Hematopoietic multipotent progenitor cell treated with erythropoietin and hydrocortisone succinate and interleukin-3 and kit ligand, for 8 days (in vitro differentiated cells): Measurements from ENCODE around the gene CAAP1.
"Not testable (repeated sequence)": the region's sequence is repeated elsewhere in the genome, so short reads cannot be mapped to it uniquely, and the experiment has no call there.

ENCODE experiments used
- DNase-seq: peaks from one replicate; pipeline ENCODE4 v3.0.0-alpha.2; 2015

CAAP1 gene

GRCh38 chr9:26828391-26828955 is 64.1 kb downstream of the CAAP1 start:
- DNase-seq, result not testable (repeated sequence)

DNA sequence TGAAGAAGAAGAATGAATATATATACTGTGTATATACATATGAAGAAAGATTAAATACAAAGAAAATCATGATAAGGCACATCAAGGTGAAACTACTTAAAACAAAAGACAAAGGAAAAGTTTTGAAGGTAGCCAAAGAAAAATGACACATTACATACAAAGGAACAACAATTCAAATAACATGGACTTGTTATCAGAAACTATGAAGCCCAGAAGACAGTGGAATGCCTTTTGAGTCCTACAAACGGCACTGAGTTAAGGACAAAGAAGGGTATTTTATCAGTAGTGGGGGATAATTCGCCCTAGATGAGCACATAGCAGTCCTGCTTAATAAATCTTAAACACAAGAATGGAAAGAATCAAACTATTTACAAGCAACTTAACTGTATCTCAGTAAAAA is 77.8 kb downstream of the CAAP1 start:
- no peak for DNase-seq

DNA sequence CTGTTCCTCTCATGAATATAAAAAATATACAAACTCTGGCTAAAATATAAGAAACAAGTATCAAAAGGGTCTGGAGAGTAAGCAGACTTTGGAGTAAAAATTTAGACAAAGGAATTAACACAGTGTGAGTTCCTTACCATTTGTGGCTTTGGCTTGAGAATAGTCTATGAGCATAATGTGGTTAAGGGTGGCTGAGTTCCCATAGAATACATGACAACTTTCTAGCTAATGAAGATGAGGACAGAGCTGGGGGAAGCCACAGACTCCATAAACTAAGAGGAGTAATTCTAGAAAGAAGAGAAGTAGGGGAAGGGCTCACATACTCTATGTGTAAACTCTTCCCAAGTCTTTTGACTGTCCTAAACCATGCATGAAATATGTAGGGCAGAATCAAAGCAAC is 79.4 kb downstream of the CAAP1 start:
- DNase-seq, result no peak

DNA sequence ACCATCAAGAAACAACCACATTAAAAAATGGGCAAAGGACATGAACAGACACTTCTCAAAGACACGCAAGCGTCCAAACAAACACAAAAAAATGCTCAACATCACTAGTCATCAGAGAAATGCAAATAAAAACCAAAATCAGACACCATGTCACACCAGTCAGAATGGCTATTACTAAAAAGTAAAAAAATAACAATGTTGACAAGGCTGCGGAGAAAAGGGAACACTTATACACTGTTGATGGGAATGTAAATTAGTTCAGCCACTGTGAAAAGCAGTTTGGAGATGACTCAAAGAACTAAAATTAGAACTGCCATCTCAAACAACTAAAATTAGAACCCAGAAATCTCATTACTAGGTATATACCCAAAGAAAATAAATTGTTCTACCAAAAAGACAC is 80.4 kb downstream of the CAAP1 start:
- DNase-seq, result no peak

DNA sequence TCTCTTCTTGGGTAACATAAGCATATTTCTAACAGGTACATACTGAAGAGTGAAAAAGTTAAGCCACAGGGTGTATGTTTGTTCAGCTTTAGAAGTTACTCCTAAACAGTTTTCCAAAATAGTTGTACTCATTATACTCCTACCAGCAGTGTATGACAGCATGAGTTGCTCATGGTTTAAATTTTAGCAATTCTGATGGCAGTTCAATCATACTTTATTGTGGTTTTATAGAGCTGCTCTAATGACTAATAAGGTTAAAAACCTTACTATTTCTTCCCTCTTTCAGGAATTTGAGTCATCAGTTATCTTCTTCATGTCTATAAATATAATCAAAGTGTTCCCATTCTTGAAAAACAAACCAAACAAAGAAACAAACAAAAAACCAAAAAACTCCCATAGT is 81.5 kb downstream of the CAAP1 start:
- DNase-seq, result no peak

DNA sequence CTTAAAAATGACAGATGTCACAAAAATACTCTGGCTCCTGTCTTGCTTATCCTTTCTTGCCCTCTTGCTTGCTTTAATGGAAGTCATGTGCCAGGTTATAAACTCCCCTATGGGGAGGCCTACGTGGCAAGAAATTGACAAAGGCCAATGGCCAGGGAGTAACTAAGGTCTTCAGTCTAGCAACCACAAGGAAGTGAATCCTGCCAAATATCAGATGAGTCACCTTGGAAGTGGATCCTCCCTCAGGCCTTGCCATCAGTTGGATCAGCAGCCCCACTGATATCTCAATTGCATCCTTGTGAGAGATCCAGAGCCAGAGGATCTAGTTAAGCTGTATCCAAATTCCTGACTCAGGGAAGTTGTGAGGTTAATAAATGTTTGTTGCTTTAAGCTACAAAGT is 82.8 kb downstream of the CAAP1 start:
- DNase-seq, result no peak

- DNase-seq, result no peak
These were observed 85.4 kb downstream of the CAAP1 start for GRCh38 chr9:26807161-26807560.

DNA sequence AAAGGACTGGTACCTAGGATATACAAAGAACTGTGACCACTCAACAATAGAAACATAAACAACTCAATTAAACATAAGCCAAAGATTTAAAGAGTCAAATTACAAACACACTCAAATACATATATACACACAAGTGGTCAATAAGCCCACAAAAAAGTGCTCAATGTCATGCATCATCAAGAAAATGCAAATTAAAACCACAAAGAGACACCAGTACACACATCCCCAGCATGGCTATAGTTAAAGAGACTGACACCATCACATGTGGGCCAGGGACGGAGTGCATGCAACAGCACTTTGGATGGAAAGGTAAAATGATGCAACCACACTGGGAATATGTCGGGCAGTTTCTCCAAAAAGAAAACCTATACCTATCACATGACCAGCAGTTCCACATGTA is 89.7 kb downstream of the CAAP1 start:
- DNase-seq, result no peak

DNA sequence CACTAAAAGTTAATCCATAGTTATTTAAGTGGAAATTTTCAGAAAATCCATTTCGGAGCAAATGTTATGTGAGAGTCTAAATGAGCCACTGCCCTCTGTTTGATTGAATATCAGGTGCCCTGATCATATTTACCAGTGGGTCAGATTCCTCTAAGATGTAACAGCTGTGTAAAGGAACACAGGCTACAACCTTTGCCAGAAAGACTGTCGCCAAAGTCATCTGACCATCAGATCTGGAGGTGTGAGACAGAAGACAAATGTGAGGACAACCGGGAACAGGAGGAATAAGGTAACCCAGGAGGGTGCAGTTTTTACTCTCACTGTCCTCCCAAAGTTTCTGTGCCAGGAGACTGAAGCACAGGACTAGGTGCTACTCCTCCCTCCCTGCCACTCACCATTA is 90.8 kb downstream of the CAAP1 start:
- no peak for DNase-seq

DNA sequence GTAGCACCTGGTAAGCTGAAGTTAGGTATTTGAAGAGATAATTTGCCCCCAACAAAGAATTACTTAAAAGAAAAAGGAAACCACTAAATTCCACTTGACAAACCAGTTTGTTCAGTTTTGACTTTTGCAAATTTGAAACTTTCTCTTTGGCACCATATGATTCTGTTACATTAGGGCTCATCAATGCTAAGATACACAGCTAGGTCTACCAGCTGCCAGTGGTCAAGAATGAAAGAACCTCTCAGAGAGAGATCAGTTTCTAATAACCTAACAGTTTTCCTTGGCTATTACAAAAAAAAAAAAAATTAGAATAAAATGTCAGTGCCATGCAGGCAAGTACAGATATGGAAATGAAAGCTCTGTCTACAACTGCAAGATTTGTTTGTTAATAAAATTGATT is 92.3 kb downstream of the CAAP1 start:
- no peak for DNase-seq

GRCh38 chr9:26791274-26791673 is 101.3 kb downstream of the CAAP1 start:
- DNase-seq, result no peak
